ENCODE data around the gene TBL1XR1. TPM values are rescaled to one million over a fixed set of nuclear protein-coding genes. Genes with fewer than 3 reads are reported as not detected.
A peak's percentile ranks its signal among the peaks of the same experiment; 100 is the strongest.

Gene TBL1XR1
- total and polyA plus RNA-seq, 2 of the 4 experiments (the other 2 are of a cell fraction): 25.2 to 170 TPM

DNA sequence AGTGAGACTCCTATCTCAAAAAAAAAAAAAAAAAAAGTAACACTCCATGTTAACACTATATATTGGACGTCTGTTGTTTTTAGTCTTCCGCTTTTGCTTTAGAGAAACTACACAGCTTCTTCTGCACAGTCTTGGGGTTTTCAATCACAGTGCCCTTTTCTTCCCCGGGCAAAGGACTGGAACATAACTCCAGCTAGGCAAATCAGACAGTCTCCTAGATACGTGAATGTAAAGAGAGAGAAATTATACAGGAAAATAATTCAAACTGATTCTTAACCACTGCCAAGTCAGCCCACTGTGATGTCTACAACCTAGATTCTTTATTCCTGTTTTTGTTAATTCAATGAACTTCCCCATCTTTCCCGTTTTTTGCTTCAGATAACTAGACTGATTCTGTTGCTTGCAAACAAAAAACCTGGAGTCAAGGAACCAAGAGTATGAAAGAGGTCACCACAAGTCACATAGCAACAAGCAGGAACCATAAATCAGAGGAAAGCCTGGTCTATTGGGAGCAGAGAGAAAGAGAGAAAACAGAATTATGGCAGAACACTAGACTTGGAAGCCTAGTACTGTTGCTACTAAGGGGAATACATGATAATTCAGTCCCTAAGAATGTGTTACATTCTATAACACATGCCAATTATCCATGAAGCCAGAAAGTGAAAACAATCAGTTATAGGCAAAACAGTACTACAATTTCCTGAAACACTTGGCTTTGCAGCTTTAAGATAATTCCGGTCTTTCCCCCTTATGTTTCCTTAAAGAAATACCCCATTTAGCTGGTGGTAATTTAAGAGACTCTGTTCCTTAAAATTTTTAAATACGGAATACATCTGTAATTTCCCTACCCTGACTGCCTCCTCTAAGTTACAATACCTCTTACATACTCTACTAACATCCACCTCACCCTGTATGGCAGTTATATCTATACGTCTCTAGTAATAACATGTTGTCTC lies 63.1 kb downstream of the TBL1XR1 start:
- H3K18ac ChIP-seq (ENCODE audit: low read depth, low read length): no peak overlapping the region; the same call in 1 of the 2 replicates
- peaks cover 1% of the 10 kb centered on the region; the same call in 1 of the 2 replicates for H3K36me3 ChIP-seq (ENCODE audit: control insufficient read depth, insufficient read depth, low read length)
- no peaks in the 10 kb centered on the region for H3K27me3 ChIP-seq (ENCODE audit: control insufficient read depth, insufficient read depth, low read length)
- intact Hi-C loops (cut with micrococcal nuclease) (no loop called here), dilution Hi-C loops (cut with HindIII; ENCODE audit: low sequenced_read_pairs, unreplicated experiment) (no loop called here), in situ Hi-C loops (cut with MboI; ENCODE audit: low sequenced_read_pairs) (no loop called here)
- no peak overlapping the region for H3K56ac ChIP-seq (ENCODE audit: extremely low read depth, insufficient read depth, low read length)
- peaks cover 4% of the 10 kb centered on the region for H3K4me1 ChIP-seq (ENCODE audit: control insufficient read depth, insufficient read depth, low read length)
- no peak for DNase-seq
- ChIA-PET CTCF (no interaction called here), POLR2A (ENCODE audit: unreplicated experiment) (no interaction called here)
- no peak overlapping the region for H4K91ac ChIP-seq (ENCODE audit: insufficient read depth, low read depth, low read length)
- WGBS, 2 experiments (ENCODE audit: extremely low coverage in 2 of 2, insufficient read length in 1 of 2): no CpG with 5 or more reads among the region's 8 CpGs
- H3K14ac ChIP-seq (replicated peaks; ENCODE audit: low read depth, low read length): no peak overlapping the region
- H3K27ac ChIP-seq (ENCODE audit: insufficient read depth, low read length): no peak overlapping the region
- H3K4ac ChIP-seq (ENCODE audit: low read depth, low read length): no peak overlapping the region
- H3K9ac ChIP-seq (ENCODE audit: low read depth, low read length): no peak overlapping the region
- BruUV-seq (replicated peaks): no TSS peak
- no peak overlapping the region for H2BK15ac ChIP-seq (ENCODE audit: low read depth, low read length)
- H2AFZ ChIP-seq (replicated peaks; ENCODE audit: low read length, poor library complexity): no peak overlapping the region
- H4K5ac ChIP-seq (ENCODE audit: low read depth, low read length): no peak overlapping the region
- no peak overlapping the region for H2BK5ac ChIP-seq (ENCODE audit: low read depth, low read length, poor library complexity, severe bottlenecking)
- H2AK5ac ChIP-seq (ENCODE audit: low read depth, low read length): no peak overlapping the region
- H4K20me1 ChIP-seq (ENCODE audit: insufficient read depth, low read length): peaks cover 84% of the 10 kb centered on the region
- no peak overlapping the region for H2BK20ac ChIP-seq (ENCODE audit: low read depth, low read length)
- H3K4me3 ChIP-seq (ENCODE audit: insufficient read depth, low read depth, low read length): no peak overlapping the region
- H3K9me1 ChIP-seq (ENCODE audit: insufficient read depth, low read length): peaks cover 11% of the 10 kb centered on the region
- H2AK9ac ChIP-seq (replicated peaks; ENCODE audit: low read depth, low read length, poor library complexity): no peak overlapping the region
- H3K4me2 ChIP-seq (ENCODE audit: low read depth, low read length): no peak overlapping the region
- no peak overlapping the region for H2BK120ac ChIP-seq (ENCODE audit: low read depth, low read length)
- H3K79me1 ChIP-seq (ENCODE audit: low read depth in 1 of 2, low read length in 2 of 2): peaks cover 21 to 79% of the 10 kb centered on the region in 2 experiments
- no peak overlapping the region for H4K8ac ChIP-seq (ENCODE audit: low read depth in 2 of 2, low read length in 2 of 2)
- no peak for ATAC-seq (ENCODE audit: low read depth)
- 0 out of 2 replicates have a peak overlapping the region, but pooled peaks have one; percentile 48 for H3K23ac ChIP-seq (ENCODE audit: low read depth, low read length)
- H3K9me3 ChIP-seq (ENCODE audit: control insufficient read depth, insufficient read depth, low read length): no peaks in the 10 kb centered on the region
- TF ChIP-seq NFE2L2 (IDR thresholded peaks at IDR 0.05; ENCODE audit: low read depth, low read length): no peak
- TF ChIP-seq MAFK (IDR thresholded peaks at IDR 0.05; ENCODE audit: low read depth, low read length): no peak
- TF ChIP-seq POLR2A (IDR thresholded peaks at IDR 0.05; ENCODE audit: low read depth, low read length): no peak
- TF ChIP-seq, protein P1, sequence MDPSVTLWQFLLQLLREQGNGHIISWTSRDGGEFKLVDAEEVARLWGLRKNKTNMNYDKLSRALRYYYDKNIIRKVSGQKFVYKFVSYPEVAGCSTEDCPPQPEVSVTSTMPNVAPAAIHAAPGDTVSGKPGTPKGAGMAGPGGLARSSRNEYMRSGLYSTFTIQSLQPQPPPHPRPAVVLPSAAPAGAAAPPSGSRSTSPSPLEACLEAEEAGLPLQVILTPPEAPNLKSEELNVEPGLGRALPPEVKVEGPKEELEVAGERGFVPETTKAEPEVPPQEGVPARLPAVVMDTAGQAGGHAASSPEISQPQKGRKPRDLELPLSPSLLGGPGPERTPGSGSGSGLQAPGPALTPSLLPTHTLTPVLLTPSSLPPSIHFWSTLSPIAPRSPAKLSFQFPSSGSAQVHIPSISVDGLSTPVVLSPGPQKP (IDR thresholded peaks at IDR 0.05; ENCODE audit: borderline replicate concordance, low read depth, low read length): no peak
- no peak for TF ChIP-seq RAD21 (IDR thresholded peaks at IDR 0.05; ENCODE audit: low read length)
- TF ChIP-seq FOS (IDR thresholded peaks at IDR 0.05; ENCODE audit: low read depth, low read length): no peak
- TF ChIP-seq, protein P2, sequence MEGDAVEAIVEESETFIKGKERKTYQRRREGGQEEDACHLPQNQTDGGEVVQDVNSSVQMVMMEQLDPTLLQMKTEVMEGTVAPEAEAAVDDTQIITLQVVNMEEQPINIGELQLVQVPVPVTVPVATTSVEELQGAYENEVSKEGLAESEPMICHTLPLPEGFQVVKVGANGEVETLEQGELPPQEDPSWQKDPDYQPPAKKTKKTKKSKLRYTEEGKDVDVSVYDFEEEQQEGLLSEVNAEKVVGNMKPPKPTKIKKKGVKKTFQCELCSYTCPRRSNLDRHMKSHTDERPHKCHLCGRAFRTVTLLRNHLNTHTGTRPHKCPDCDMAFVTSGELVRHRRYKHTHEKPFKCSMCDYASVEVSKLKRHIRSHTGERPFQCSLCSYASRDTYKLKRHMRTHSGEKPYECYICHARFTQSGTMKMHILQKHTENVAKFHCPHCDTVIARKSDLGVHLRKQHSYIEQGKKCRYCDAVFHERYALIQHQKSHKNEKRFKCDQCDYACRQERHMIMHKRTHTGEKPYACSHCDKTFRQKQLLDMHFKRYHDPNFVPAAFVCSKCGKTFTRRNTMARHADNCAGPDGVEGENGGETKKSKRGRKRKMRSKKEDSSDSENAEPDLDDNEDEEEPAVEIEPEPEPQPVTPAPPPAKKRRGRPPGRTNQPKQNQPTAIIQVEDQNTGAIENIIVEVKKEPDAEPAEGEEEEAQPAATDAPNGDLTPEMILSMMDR (conservative IDR thresholded peaks at IDR 0.05; ENCODE audit: low read depth, low read length): no peak
- no peak for TF ChIP-seq SMC3 (IDR thresholded peaks at IDR 0.05; ENCODE audit: low read depth, low read length)
- no peak for TF ChIP-seq RCOR1 (IDR thresholded peaks at IDR 0.05; ENCODE audit: insufficient replicate concordance, low read length)
- no peak for TF ChIP-seq CEBPB (IDR thresholded peaks at IDR 0.05; ENCODE audit: low read depth, low read length)
- no peak for TF ChIP-seq MAZ (IDR thresholded peaks at IDR 0.05; ENCODE audit: borderline replicate concordance, low read depth, low read length)
- TF ChIP-seq CHD1 (IDR thresholded peaks at IDR 0.05; ENCODE audit: low read depth, low read length): no peak
- TF ChIP-seq MXI1 (IDR thresholded peaks at IDR 0.05; ENCODE audit: borderline replicate concordance, low read depth, low read length): no peak
- TF ChIP-seq RFX5 (IDR thresholded peaks at IDR 0.05; ENCODE audit: low read depth, low read length): no peak

Measured in IMR-90 (cell line).